Measurements from ENCODE around the gene TMEM237.

The TMEM237 gene

DNA sequence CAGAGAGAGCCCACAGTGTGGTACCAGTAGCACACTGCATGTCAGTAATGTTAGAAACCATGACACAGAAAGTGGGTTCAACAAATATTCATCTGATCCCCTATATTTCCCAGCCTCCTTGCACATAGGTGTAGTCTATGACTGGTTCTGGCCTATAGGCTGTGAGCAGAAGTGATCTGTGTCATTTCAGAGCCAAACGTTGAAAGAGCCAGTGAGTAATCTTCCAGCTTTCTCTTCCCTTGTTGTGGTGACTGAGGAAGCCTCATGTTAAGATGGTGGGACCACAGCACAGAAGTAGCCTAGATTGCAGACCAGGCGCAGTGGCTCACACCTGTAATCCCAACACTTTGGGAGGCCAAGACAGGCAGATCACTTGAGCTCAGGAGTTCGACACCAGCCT lies 4.1 kb downstream of the TMEM237 start:
- no peak for DNase-seq

DNA sequence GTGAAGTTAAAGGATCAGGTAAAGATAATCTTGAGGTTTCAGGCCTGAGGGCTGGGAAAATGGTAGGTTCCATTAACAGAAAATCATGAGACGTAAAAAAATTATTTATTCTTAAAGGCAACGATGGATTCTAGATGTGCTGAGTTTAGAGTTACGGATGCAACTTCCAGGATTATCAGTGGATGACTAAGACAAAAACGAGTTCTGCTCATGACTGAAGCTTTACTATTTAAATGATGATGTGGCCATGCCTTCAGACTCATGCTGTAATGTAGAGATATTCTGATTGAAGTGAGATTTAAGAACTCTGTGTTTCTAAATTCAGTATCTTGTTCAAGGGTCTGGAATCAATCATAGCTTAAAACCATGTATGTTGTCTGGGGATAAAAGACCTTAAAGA lies 5.0 kb downstream of the TMEM237 start:
- DNase-seq: no peak

DNA sequence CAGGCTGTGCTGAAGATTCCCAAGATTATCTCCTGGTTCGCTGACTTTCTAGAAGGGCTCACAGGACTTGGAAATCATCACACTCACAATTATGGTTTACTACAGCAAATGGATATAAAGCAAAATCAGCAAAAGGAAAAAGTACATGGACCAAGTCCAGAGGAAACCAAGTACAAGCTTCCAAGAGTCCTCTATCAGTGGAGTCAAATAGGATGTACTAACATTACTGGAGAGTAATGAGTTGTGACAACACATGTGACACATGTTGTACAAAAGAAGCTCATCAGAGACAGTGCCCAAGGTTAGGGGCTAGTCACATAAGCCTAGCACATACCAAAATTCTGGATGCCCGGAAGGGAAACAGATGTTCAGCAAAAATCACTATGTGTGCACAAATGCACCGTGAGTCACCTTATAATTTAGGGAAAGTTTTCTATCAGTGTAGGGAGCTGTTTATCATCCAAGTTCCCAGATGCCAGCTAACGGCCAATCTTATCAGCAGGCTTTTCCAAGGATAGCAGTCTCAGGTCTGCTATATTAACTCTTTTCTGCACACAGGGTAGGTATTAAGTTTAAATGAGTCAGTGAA lies 9.5 kb downstream of the TMEM237 start:
- DNase-seq: no peak

DNA sequence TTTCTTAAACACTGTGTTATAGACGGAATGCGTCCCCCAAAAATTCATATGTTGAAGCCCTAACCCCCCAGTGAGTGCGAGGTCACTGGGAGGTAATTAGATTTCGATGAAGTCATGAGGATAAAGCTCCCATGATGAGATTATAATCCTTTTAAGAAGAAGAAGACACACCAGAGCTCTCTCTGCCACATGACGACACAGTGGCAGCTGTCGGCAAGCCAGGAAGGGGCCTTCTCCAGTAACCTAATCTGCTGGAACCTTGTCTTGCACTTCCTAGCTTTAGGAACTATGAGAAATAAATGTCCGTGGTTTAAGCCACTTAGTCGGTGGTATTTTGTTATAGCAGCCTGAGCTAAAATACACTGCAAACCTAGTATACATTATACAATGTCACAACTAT lies 12.3 kb downstream of the TMEM237 start:
- no peak for DNase-seq

DNA sequence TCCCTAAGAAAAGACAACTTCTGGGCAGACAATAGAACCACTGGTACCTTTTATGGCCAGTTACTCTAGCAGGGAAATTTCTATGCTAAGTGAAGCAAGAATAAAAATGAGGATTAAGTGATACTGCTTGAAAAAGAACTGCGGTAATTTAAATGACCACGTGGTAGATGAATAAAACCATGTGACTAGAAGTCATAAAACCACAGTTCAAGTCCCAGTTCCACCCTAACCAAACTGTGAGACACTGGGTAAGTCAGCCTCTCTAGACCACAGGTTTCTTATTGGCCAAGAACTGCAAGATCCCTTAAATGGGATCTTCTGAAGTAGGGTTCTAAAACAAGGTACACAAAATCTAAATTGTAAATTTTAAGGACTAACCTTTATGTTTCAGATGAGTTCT lies 12.7 kb downstream of the TMEM237 start:
- DNase-seq: no peak

DNA sequence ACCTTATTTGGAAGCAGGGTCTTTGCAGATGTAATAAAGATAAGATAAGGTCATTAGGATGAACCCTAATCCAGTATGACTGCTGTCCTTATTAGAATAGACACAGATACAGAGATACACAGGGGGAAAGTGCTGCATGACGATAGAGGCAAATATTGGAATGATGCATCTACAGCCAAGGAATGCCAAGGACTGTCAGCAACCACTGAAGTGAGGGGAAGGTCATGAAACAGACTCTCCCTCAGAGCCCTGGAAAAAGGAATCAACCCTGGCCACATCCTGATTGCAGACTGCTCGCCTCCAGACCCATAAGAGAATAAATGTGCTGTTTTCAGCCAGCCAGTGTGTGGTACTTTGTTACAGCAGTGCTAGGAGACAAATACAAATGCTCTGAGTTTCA lies 14.8 kb downstream of the TMEM237 start:
- no peak for DNase-seq

DNA sequence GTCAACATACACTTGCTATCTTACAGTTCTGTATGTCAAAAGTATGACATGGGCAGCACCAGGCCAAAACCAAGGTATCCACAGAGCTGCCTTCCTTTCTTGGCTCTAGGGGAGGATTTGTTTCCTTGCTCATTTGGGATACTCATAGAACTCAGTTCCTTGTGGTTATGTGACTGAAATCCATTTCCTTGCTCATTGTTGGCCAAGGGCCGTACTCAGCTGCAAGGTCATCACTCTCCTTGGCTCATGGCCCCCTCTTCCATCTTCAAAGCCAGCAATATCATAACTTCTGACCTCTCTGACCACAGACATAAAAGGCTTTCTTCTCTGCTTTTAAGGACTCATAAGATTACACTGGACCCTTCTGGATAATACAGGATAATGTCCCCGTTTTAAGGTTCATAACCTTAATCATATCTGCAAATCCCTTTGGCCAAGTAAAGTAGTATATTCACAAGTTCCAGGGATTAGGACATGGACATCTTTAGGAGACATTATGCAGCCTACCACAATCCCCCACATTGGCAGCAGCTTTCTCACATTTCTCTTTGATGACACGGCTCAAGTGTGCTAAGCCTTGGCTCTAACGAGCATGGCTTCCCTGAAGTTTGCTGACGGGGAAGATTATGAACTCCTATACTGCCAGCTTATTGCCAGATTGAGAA lies 20.9 kb downstream of the TMEM237 start:
- no peak for DNase-seq

DNA sequence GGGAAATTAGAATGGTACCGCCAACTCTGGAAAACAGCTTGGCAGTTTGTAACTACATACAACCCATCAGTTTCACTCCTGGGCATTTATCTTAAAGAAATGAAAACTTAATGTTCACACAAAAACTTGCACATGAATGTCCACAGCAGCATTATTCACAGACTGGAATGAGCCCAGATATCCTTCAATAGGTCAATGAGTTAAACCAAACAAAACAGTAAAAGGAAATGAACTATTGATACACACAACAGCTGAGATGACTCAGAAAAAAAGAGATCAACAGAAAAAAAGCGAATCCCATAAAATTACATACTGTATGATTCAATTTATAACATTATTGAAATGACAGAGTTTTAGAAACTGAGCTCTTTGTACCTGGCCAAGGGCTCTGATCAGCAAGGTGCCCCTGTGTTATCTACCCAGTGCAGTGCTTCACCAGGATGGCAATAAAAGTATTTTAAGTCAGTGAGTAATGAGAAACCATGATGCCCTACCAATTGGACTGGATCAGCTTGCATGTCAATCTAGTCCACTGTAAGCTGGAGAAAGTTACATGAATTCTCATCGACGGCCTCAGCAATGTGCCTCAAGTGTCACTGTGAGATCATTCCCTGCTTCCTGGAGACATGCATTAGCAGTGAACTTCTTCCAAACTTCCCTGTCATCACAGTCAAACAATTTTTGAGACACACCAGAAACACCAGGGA lies 21.9 kb downstream of the TMEM237 start:
- no peak for DNase-seq

DNA sequence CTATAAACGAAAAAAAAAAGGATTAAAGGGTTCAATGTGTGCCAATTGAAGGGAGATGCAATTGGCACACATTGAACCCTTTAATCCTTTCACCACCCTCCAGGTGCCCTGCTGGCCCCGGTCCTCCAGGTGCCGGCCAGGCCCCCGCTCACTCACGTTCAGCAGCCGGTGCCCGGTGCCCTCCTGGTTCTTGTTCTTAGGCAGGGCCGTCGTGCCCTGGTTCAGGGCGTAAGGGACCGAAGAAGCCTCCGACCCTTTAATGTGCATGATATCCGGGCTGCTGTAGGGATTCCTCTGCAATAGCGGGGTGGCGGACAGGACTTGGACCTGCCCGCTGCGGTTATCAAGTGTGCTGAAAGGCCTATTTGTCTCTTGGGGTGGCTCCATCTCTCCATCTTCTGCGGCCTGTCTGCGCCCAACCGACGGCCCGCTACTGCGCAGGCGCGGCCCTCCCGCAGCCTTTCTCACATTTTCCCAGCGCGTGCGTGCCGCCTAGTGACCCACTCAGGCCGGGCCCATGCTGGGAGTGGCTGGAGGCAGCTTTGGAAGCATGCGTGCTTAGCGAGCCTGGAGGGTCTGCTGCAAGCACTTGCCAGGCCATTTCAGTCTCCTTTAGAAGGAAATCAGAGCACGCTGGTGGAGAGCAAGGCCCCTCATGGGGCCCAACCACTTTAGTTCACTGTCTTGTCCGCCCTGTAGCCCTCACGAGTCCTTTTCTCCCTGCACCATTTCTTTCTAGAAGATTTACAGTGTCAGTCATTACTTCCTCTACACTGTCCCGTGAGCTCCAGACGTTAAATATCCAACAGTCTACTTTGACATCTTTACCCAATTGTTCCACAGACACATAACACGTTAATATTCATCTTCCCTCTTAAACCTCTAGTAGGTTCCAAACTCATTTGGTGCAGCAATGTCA lies 24.3 kb downstream of the TMEM237 start:
- DNase-seq: no peak

DNA sequence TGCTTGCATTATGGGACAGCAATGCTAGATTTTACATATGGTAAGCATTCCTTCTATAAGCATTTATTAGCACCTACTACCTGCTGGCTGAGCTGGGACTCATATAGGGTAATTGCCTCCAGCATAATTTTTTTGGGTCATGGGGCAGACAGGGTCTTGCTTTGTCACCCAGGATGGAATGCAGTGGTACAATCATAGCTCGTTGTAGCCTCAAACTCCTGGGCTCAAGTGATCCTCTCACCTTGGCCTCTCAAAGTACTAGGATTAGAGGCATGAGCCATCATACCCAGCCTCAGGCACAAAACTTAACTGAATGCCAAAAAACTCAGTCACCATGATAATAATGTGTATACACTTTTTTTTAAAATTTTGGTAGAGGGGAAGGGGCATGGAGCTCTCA lies 35.3 kb downstream of the TMEM237 start:
- no peak for DNase-seq

DNA sequence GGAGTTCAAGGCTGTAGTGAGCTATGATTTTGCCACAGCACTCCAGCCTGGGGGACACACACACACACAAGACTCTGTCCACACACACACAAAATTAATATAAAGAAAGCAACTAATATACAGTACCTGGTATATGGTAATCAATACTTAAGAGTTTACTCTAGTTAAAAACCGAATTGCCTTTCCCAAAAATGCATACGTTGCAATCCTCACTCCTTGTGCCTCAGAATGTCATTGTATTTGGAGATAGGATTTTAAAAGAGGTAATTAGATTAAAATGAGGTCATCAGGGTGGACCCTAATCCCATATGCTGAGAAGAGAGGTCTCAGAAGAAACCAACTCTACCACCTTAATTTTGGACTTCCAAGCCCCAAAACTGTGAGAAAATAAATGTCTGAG lies 35.7 kb downstream of the TMEM237 start:
- no peak for DNase-seq

DNA sequence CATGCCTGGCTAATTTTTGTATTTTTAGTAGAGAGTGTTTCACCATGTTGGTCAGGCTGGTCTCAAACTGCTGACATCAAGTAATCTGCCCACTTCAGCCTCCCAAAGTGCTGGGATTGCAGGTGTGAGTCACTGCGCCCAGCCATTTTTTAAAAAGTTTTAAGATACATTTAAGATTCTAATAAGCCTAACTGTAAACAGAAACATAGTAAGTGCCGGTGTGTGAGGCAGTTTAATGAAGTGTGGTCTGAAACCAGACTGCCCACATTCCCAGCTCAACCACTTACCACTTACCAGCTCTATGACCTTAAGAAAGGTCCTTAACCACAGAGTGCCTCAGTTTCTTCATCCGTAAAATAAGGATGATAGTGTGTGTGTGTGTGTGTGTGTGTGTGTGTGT lies 42.4 kb downstream of the TMEM237 start:
- DNase-seq: no peak

DNA sequence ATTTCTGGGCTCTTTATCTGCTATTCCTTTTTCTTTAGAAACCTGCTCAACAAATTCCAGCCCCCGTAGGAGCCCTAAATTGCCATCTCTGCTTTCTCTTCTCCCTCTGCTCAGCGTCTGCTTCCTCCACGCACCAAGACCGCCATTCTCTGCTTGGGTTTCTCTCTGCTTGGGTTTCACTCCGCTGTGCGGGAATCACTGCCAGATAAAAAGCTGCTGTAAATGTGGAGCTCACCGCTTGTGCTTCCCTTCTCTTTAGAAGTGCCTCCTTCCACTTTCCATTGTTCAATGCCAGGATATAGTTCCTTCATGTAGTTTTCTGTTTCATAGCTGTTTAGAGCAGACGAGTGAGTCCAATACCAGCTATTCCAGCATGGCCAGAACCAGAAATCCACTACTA lies 45.9 kb downstream of the TMEM237 start:
- DNase-seq: no peak

DNA sequence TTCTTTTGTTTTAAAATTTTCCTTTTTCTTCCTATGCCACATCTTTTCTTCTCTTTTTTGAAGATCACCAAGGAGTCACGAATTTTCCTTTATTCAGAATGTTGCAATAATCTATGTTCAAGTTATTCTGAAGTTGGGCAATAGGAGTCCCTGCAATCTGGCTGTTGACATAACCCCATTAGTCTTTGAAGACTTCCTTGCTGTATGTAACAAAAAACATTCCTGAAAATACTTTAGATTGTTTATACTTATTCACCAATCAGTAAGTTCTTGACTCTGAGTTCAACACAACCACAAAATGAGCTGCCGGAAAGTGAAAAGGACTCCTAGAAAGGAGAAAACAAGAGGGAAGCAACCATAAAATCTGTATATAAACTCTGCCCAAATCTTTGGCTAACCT lies 62.8 kb downstream of the TMEM237 start:
- no peak for DNase-seq

DNA sequence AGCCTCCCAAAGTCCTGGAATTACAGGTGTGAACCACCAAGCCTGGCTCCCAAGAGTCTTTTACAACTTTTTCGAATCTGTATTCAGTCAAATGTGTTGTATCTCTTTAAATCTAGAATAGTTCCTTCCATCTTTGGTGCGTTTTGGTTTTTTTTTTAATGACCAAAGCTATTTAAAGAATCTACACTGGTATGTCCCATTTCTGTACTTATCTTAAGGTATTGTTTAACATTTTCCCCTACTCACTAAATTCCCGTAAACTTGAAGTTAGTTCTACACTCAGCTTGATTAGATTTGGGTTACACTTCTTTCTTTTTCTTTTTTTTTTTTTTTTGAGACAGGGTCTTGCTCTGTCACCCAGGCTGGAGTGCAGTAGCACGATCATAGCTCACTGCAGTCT lies 63.8 kb downstream of the TMEM237 start:
- DNase-seq: no peak

DNA sequence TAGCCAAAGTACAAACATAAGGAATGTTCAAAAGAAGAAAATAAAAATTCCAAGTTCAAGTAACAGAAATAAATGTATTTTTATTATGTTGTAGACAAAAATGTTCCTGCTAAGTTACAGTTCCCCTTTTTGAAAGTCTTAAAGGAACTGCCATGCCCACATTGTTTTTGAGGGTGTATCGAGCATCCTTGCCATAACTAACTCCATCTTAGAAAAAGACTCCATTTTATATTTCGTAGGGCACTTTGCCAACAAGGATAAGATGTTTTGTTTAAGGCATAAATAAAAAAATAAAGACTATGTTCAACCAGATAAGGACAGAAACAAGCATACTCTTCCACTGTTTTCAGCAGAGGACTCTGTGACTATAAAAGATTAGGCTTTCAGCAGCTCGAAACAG lies 67.3 kb downstream of the TMEM237 start:
- DNase-seq: no peak

DNA sequence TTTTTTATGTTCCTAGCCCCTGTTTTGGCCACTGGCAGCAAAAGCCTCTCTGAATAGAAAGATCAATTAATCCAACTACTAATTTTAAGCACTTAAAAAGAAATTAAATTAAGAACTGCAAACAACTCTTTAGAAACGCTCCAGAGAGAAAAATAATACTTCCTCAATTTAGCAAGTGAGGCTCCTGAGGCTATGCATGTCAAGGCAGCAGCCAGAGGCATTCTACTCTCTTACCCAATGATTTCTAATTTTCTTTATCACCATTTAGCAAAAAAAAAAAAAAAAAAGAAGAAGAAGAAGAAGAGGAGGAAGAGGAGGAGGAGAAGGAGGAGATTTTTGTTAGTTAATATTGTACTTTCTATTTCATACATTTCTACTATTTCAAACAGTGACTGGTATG lies 68.5 kb downstream of the TMEM237 start:
- DNase-seq: no peak

DNA sequence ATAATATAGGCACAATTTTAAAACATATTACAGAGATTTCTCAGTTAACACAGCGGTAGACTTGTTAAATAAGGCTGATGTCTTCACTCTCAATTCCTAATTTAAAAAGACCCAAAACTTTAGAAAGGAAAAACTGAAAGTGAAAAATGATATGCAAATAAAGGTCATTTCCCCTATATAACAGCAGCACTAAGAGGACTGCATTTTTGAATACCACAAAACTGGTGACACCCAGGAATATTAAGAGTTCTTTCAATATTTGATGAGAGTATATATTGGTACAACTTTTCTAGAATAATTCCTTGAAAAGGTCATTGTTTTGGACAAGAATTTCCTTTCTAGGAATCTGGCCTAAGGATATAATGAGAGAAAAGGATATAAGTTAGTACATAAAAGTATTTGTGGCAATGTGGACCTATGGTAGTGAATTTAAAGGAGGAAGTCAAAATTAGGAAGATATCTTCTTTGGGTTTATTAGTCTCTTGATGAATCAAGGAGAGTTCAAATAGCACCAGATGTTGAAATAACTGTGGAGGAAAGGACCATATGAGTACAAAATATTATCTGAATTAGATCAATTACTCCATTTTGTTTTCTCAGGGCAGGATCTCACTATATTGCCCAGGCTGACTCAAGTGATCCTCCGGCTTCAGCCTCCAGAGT lies 70.3 kb downstream of the TMEM237 start:
- DNase-seq: no peak

Data from NCI-H1105 (cell line).